NCI-H146 (cell line): Measurements from ENCODE around the gene ARSJ.
"Not testable (repeated sequence)": the region's sequence is repeated elsewhere in the genome, so short reads cannot be mapped to it uniquely, and the experiment has no call there.

ENCODE experiments used
- DNase-seq: peaks from one replicate; lab custom pipeline; 2025; lab: John Stamatoyannopoulos, UW

ARSJ gene

DNA sequence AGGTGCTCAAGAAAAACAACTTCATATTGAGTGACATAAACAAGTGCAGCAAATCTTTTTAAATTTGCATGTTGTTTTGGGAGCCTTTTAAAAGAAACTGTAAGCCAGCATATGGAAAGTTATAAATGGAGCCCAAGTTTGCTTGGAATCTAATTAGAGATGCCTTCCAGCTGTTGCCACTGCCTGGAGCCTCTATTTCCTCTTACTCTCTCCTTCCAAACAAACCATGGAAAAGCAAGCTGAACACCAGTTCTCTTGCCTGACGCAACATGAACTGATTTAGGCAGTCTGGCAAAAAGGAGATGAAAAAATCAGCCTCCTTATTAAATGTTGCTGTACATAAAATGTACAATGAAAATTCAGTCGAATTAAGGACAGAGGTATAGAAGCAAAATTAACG lies 21.5 kb downstream of the ARSJ start:
- DNase-seq: no peak

DNA sequence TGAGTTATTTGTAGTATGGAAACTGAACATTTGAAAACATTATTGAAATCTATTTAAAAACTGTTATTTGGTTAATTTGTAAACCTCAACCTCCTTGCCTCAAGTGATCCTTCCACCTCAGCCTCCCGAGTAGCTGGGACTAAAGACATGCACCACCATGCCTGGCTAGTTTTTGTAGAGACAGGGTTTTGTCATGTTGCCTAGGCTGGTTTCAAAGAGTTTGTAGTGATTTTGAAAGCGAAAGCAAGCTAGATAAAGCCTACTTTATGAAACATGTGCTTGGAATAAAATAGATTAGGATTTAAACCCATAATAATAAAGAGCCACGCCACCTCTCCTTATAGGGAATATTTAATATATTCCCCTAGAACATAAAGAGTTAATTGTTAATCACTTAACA lies 23.5 kb downstream of the ARSJ start:
- no peak for DNase-seq

DNA sequence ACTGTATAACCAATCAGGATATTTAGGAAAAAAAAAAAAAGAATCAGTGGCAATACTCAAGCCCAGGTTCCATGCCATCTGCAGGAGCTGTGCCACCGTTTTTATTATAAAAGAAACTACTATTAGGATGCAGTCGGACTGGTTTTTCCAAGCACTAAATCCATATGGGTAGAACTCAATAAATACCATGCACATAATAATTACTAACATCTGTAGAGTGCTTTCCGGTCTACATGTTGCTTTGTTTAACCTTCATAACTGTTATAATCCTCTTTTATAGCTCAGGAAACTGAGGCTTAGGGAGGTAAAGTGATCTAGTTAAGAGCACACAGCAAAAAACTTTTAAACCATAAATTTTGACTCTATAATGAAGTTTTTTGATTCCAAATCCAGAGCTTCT lies 24.0 kb downstream of the ARSJ start:
- DNase-seq: no peak

DNA sequence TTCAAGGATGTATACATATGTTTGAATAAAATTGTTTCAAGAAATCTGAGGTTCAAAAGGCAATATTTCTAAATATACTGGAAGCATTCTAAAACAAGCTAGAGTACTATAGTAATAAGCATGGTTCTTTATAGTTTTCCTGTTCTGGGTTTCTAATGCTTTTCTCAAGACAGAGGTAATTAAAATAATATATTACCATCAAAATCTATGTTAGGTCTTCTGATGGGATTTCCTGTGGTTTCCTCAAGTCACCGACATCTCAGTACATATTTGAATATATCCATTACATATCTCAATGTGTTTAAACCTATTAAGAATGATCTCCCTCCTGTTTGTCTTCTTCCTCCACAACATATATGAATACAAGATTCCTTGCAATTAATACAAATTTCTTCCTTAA lies 25.6 kb downstream of the ARSJ start:
- DNase-seq: no peak

DNA sequence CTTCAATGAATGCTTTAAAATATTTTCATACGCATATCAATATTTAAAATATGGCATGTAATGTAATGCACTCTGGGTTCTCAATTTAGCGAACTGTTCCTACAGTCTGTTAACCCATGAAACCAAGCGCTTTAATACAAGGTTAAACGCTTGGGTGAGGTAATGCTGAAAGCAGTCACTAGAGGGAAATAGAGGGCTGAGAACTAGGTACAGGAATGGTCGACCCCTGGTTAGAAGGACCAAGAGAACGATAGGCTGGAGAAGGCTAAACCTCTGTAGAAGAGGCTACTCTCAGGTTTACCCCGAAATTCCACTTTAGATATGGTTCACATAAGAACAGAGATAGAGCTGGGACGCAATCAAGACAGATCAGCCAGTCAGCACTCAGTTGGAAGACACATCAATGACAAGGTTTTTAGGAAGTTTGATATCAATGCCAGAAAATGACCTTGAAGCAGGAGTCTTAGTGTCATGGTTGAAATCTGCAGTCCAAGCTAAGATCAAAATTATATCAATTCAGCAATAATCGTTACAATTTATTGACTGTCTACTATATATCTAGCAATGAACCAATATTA lies 26.9 kb downstream of the ARSJ start:
- DNase-seq: peak; percentile 37

DNA sequence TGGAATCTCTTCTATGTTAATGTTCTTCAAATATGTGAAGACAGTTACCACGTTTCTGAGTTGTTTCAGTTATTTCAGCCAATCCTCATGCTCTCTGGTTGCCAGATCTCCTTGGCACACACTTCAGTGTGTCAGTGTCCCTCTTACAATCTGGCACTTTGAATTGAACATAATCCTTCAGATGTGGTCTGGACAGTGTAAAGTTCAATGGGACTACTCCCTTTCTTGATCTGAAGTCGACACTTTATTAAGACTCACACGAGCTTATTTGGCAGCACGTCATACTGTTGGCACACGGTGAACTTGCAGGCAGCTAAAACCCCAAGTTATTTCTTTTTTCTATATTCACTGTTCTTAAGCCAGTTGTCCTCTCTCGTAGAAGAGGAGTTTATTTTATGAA lies 28.2 kb downstream of the ARSJ start:
- no peak for DNase-seq

DNA sequence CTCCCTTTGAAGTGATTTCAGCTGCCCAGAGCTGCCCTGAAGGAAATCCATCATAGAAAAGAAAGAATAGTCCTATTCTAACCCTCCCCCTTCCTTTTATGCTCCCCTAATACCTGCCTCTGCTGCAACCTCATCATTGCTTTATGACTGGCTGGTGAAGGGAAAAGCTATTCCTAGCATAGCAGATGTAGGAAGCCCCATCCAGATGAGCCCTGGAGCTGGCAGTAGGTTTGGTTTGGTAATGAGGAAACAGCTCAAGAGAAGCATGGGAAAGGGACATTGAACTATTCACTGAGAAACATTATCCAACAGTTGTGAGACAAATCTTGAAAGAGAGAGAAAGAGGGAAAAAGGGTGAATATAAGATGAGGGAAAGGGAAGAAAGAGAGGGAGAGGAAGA lies 29.2 kb downstream of the ARSJ start:
- no peak for DNase-seq

DNA sequence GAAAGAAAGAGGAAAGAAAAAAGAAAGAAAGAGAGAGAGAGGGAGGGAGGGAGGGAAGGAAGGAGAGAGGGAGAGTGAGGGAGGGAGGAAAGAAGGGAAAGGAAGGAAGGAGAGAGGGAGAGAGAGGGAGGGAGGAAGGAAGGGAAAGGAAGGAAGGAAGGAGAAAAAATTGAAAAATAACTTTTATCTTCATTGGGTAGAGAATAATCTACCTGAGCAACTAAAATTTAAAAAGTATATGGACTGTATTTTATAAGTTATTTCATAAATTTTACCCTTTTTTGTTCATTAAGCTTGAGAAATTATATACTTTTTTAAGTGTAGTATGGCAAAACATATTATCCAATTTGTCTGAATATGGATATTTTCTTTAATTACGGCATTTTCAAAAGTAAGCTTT lies 32.0 kb downstream of the ARSJ start:
- no peak for DNase-seq

DNA sequence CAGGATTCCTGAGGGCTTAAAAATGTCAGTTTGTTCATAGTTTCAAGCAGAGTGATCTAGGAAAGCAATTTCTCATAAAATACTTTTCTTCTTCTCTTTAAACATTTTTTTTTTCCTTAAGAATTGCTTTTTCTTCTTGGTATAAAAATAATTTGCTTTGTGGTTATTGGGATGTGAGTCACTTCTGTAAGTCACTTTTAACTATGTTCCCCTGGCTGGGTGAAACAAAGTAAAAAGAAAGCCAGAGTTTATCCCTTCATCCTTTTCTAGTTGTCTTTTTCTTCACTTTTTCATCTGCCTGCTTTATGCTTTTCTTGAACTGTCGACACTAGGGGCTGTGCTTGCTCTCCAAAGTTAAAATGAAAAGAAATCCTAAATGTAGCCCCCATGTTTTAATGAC lies 33.5 kb downstream of the ARSJ start:
- no peak for DNase-seq

DNA sequence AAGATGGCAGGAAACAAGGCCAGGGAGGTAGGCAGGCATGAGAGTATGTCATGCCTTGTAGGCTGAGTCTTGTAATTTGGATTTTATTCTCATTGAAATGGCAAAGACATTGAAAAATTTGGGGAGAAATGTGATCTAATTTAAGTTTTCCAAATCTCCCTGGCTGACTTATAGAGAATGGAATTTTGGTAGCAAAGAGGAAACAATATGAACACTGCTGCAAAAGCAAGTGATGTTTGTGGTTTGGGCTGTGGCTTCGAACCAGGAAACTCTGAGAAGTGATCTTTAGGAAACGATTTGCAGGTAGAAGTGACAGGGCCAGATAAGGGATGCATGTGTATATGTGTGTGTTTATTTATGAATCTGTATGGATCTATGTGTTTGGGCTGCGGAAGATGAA lies 35.6 kb downstream of the ARSJ start:
- no peak for DNase-seq

DNA sequence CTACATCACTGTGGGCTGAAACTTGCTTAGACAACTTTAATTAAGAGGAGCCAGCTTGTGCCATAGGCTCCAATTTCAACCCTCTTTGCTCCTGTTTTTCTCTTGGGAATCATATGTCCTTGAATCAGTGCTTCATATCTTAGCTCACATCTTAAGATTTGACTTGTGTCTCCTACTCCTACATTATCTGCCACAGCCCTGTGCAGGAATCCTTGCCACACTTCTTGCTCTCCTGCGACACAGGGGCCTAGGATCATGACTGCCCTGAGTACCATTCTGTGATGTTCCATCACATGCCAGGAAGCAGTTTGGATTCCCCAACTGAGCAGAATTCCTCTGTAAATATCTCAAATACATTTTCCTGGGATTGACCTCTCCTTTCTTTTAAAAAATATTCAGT lies 36.4 kb downstream of the ARSJ start:
- DNase-seq: no peak

DNA sequence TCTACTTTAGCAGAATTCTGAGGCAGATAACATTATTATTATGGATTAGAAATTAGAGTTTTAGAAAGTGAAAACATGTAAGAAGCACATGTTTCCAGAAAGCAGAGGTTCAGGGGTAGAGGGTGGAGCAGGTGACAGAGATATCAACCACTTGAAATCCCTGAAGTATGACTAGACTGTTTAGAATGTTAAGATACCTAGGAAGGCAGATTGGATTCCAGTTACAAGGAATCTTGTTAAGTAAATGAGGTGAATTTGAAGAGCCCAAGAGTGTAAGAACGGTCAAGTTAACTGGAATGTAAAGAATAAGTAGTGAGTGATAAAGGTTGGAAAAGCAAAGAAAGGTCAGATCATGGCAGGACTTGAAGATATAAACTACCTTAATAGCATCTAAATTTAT lies 37.6 kb downstream of the ARSJ start:
- no peak for DNase-seq

DNA sequence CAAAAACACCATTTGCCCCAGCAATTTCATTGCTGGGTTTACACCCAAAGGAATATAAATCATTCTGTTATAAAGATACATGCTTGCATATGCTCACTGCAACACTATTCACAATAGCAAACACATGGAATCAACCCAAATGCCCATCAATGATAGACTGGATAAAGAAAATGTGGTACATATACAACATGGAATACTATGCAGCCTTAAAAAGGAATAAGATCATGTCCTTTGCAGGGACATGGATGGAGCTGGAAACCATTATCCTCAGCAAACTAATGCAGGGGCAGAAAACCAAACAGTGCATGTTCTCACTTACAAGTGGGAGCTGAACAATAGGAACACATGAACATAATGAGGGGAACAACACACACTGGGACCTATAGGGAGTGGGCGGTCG lies 39.3 kb downstream of the ARSJ start:
- DNase-seq: not testable (repeated sequence)

DNA sequence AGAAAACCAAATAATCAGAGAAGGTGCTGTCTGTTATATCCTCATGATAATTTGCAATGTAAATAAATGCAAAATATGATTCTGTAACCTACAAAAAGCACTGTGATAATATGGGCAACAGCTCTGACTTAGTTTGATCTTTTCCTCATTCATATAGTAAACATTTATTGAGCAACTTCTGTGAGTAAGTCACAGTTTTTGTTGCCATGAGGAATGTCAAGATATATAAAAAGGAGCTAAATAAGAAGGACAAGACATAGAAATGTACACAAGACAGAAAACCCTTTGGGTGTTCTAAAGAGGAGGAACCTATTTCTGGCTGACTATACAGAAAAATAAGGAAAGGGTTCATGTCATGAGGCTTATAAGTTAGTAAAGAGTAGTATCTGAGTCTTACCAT lies 44.3 kb downstream of the ARSJ start:
- DNase-seq: no peak

DNA sequence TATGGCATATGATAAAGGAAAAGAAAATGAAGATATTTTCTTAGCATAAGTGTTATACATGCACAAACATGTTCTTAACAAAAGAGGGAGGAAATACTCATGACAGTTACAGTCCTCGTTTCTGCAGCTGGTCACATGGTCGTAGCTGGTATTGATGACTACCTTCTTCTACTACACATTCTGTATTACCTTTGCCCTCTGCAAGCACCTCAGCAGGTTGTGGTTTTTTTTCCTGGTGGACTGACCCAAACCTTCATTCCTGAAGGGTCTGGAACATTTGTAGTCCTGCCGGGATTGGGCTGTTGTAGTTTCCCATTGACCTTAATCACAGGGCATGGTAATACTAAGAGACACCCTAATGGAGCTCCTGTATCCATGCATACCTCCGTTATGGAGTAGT lies 54.7 kb downstream of the ARSJ start:
- not testable (repeated sequence) for DNase-seq

DNA sequence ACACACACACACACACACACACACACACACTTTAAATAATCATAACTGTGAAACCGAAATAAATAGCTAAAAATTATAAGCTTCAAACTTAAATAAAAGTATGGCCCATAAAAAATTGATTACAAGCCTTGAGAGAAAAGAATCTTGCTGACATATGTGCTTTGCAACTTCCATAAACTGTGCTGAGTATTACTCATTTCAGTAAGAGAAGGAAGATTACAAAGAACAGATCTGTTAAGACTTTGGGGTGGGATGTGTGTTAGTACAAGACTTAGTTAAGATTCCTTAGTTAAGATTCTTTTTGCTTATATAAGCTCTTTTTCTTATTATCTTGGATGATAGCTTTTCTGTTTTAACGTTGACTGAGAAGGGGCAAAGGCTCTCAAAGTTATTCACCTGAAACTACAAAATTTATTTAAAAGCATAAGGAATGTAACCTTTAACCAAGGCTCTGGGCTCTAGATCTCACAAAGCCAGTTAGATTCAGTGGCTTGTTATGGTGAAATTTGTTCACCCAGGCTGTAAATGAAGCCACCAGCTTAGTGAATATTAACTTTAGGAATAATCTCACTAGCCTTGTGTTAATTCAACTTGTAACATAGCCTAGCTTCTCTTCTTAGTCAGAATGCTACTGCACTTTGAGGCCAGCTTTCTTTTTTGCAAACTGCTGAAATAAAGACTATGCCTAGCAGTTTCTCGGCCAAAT lies 58.2 kb downstream of the ARSJ start:
- no peak for DNase-seq

DNA sequence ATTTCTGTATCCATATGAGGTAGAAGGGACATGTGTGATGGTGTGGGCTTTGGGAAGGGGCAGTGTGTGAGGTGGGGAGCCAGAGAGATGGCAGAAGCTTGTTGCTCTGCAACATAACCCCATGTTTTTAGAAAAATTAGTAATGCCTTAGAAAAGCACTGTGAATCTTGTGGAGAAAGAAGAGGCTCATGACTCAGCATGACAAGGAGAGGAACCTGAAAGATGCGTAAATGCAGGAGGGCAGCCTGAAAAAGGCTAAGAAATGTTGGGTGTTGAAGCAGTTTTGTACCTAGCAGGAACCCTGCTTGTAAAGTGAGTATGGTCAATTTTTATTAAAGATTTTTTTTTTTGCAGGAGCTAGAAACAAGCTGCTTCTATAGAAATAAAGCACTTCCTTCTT lies 59.8 kb downstream of the ARSJ start:
- no peak for DNase-seq

DNA sequence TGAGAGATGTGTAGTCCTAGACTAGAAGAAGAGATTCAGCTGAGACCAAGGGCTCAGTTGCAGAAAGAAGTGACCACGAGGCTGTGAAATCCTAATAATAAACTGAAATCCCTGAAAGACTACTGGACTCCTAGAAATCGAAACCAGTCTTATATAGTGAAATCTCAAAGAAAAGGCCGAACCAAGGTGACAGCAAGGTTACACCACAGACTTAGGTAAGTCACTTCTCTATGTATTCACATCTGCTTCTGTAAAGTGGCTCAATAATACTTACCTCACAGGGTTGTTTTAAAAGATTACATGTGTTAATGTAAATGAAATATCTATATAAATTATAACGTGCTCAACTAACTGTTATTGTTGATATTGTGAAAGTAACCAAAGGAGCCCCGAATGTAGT lies 60.3 kb downstream of the ARSJ start:
- no peak for DNase-seq

DNA sequence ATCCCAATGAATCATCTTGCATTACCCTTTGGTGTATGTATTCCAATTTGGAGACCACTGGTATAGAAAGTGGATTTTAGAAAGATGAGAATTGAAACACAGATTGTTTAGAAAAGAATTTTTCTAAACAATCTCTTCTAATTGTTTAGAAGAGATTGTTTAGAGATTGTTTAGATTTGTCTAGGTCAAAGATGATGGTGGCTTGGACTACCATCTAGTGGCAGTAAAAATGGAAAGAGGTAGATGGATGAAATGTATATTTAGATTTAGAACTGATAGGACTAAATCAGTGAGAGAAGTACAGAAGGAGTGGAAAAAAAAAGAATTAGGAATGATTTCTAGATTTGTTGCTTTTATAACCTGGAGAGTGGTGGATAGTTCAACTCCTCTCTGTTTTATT lies 70.6 kb downstream of the ARSJ start:
- no peak for DNase-seq

DNA sequence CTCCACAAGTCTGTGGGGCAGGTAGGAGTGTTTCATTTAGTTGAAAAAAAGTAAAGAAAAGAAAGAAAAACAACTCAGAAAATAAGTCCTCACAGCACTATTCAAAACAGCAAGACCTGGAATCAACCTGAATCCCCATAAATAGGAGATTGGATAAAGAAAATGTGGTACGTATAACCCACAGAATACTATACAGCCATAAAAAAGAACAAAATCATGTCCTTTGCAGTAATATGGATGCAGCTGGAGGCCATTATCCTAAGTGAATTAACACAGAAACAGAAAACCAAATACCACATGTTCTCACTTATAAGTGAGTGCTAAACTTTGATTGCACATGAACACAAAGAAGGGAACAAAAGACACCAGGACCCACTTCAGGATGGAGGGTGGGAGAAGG lies 71.9 kb downstream of the ARSJ start:
- no peak for DNase-seq

DNA sequence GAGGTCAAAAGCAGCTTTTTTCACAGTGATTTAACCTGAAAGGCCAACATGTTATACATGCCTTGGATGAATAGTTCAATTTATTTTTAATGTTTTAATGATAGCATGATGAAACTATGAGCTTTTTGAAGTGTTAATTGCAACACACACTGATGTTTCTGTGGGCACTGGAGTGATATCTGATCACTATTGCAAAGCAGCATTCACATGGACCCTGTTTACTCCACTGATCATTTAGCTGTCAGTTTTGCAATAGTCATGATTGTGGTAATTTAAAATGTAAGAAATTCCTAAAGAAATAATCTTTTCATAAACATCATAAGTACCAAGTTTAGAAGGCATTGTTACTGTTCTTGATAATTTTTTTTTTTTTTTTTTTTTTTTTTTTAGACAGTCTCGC lies 74.1 kb downstream of the ARSJ start:
- no peak for DNase-seq

DNA sequence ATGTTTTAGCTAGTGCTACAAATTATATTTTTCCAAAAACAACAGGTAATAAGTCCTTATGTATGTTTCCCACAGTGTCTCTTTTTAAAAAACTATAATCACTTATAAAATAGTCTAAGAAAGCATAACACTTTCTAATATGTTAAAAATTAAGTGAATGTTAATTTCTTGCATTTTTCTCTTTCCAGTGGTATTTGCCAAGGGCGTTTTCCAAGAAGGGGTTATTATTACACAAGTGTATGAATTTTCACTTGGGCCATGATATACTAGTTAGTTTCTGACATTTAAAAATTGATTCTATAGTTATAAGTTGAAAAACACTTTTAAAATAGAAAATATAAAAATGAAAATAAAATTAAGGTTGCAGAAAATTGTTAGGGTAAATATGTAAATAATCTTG lies 74.6 kb downstream of the ARSJ start:
- DNase-seq: no peak

DNA sequence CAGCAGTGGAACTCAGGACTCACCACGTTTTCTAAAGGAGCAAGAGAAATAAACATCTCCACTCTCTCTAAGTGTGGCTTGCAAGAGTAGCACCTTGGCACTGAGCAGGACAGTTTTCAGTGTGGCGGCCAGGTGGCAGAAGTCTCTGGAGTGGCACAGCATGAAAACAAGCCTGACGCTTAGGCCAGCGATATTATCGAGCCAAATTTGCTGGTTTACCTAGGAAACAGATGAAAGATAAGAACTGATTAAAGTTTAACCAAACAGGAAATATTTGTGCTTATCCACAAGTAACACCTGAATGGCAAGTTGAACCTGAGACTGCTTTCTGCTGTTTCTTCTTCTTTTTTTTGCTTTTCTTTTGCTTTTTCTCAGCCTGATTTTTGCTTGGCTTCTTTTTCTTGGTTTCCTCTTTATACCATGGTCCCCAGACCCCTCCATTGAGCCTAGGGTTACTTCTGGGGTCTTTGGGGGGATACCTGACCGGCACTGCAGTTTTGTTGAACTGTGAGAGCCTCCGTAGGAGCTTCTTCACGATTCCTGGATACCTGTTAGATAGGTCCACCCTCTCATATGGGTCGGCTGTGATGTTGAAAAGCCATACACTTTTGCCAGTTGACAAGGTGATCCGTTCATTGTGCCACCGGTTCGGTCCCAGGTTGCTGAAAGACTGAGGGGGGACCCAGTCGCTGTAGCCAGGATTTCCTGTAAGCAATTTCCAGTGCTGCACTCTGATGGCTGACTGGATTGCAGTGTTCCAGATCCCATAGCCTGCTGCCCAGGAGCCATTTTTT lies 77.3 kb downstream of the ARSJ start:
- peak; percentile 50 for DNase-seq
